ENCODE data around the gene HSPB9.

DNA sequence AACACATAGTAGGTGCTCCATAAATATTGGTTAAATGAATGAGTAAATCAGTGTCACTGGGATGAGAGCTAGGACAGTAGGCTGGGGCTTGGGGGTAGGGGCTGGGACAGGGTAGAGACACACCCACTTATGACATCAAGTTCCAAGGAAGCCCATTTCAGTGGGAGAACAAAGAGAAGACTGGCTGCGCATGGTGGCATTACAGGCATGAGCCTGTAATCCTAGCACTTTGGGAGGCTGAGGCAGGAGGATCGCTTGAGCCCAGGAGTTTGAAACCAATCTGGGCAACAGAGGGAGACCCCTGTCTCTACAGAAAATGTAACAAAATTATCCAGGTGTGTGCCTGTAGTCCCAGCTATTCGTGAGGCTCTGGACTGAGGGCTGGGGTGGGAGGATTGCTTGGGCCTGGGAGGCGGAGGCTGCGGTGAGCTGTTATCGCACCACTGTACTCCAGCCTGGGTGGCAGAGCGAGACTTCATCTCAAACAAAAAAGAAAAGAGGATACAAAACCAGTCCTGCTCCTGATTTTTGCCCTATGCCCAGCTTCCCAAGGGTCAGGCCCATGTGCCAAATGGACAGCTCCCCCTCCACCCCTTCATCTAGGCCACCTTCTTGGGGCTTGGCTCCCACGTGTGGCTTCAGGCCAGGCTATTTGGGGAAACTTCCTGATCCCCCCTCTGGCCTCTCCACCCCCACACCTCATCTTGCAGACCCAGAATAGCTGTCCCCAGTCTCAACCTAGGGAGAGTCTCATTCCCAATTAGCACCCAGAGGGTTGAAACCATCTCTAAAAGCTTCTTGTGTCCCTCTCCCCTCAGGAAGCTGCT, 31.4 kb upstream of the HSPB9 start:
- TF ChIP-seq, protein P1, sequence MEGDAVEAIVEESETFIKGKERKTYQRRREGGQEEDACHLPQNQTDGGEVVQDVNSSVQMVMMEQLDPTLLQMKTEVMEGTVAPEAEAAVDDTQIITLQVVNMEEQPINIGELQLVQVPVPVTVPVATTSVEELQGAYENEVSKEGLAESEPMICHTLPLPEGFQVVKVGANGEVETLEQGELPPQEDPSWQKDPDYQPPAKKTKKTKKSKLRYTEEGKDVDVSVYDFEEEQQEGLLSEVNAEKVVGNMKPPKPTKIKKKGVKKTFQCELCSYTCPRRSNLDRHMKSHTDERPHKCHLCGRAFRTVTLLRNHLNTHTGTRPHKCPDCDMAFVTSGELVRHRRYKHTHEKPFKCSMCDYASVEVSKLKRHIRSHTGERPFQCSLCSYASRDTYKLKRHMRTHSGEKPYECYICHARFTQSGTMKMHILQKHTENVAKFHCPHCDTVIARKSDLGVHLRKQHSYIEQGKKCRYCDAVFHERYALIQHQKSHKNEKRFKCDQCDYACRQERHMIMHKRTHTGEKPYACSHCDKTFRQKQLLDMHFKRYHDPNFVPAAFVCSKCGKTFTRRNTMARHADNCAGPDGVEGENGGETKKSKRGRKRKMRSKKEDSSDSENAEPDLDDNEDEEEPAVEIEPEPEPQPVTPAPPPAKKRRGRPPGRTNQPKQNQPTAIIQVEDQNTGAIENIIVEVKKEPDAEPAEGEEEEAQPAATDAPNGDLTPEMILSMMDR (IDR thresholded peaks at IDR 0.05 in 8 of 11, conservative IDR thresholded peaks at IDR 0.05 in 3 of 11), result no peak
- TF ChIP-seq POLR2A (IDR thresholded peaks at IDR 0.05), result no peak
